Measurements from ENCODE around the gene ANKDD1A.
A peak's percentile ranks its signal among the peaks of the same experiment; 100 is the strongest.

The ANKDD1A gene

GRCh38 chr15:64923546-64923945 is 11.8 kb downstream of the ANKDD1A start:
- no peak for DNase-seq (ENCODE audit: low read depth)

DNA sequence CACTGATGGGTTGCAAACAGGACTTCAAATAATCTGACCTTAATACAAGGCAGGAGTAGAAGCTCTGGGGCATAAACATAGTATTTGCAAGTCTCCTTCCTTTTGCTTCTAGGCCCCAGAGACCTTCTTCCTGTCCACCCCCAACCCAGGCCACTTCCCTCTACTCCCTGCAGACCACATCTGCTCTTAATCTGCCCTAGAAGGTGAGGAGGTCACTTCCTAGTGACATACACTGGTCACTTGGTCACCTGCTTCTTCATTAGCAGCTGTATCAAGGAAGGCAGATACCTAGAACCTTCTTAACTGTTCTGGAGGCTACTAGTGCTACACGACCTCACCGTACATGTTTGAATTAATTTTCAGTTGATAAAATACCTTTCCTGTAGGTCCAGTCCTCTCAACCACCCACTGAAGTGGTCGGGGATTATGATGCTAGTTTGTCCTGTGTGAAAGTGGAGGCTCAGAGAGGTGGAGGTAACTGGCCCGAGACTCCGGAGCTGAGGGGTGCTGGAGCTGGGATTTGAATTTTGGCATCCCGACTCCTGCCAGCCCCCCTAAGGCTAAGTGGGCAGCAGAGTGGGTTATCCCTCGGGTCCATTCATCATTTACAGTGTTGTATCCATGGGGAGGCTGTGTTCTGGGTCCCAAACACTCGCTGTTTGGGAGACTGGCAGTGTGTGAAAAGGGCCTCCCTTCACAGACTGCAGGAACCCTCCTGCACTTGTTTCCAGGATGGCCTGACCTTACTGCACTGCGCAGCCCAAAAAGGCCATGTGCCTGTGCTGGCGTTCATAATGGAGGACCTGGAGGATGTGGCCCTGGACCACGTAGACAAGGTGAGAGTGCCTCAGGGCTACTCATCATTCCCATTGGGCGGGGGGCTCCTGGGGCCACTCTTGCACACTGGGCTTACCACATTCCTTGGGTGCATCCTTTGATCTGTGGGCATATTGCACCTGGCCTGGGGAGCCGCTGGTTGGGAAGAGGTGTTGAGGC is 13.9 kb downstream of the ANKDD1A start:
- no peak for DNase-seq (ENCODE audit: low read depth)

GRCh38 chr15:64926661-64927060 is 15.0 kb downstream of the ANKDD1A start:
- no peak for DNase-seq (ENCODE audit: low read depth)

GRCh38 chr15:64928626-64929220 is 17.0 kb downstream of the ANKDD1A start:
- DNase-seq (ENCODE audit: low read depth) = no peak

GRCh38 chr15:64930019-64930652 is 18.4 kb downstream of the ANKDD1A start:
- DNase-seq (ENCODE audit: low read depth) = no peak

DNA sequence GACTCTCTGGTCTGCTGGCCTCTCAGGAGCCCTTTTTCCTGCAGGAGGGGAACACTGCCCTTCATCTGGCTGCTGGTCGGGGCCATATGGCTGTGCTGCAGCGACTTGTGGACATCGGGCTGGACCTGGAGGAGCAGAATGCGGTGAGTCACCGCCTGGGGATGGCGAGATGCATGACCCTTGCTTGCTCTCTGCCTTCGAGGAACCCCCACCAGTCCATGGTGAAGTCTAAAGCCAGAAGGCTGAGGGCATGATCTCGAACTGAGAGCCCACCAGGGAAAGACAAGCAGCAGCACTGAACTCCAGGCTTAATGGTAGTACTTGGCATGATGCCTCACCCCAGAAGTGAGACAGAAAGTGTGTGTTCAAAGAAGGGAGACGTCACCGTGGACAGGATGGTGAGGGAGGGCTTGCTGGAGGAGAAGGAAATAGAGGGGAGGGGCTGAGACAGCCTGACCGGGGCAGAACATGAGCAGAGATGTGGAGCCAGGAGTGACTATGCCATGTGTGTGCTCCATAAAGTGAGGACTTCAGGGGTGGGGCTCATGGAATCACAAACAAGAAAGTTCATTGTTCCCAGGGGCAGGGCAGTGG is 19.2 kb downstream of the ANKDD1A start:
- DNase-seq (ENCODE audit: low read depth) = peak; percentile 59

DNA sequence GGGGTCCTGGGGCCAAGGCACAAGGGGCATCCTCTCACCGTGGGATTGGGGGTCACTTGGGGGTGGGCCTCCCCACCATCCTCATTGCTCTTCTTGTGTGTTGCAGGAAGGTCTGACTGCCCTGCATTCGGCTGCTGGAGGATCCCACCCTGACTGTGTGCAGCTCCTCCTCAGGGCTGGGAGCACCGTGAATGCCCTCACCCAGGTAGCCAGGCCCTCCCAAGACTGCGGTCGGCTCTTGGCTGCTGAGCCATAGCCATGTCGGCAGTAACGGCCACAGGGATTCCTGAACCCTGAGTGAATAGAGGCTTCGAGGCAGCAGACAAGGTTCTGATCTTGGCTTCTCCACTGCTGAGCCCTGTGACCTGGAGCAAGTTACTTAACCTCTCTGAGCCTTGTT is 19.7 kb downstream of the ANKDD1A start:
- no peak for DNase-seq (ENCODE audit: low read depth)

GRCh38 chr15:64934023-64934422 is 22.3 kb downstream of the ANKDD1A start:
- DNase-seq (ENCODE audit: low read depth) = no peak

DNA sequence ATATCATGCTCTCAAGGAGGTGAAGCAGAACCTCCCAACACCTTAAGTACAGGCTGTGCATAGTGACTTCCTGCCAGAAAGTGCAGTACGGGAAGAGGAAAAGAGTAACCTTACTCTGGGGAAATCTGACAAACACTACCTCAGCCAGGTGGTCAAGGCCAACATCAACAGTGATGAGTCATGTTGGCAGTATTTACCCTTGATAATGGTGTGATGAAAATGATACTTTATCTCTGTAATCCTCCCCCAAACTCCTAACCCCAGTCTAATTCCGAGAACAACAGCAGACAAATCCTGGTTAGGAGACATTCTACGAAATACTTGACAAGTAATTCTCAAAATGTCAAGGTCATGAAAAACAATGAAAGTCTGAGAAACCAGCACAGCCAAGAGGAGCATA is 26.5 kb downstream of the ANKDD1A start:
- DNase-seq (ENCODE audit: low read depth) = no peak

- no peak for DNase-seq (ENCODE audit: low read depth)
Measured at GRCh38 chr15:64942356-64942755, 30.7 kb downstream of the ANKDD1A start.

- no peak for DNase-seq (ENCODE audit: low read depth)
Measured at GRCh38 chr15:64943512-64944225, 32.0 kb downstream of the ANKDD1A start.

GRCh38 chr15:64944961-64945360 is 33.3 kb downstream of the ANKDD1A start:
- no peak for DNase-seq (ENCODE audit: low read depth)

GRCh38 chr15:64947211-64947610 is 35.5 kb downstream of the ANKDD1A start:
- DNase-seq (ENCODE audit: low read depth) = no peak

DNA sequence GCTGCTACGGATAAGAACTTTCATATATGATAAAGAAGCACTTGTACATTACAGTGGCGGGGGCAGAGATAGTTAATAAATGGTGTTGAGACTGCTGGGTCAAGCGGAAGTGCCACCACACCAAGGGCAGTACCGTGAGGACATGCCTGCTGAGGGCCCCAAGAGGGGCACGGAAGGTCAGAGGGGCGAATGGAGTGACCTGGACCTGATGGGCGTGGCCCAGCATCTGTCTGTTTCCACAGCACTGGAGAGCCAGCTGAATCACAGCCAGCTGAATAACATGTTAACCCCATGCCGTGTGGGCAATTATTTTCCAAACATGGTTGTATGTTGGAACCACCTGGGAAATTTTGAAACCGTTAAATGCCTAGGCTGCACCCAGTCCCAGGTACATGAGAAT is 37.2 kb downstream of the ANKDD1A start:
- DNase-seq (ENCODE audit: low read depth) = no peak

GRCh38 chr15:64949383-64950186 is 37.9 kb downstream of the ANKDD1A start:
- DNase-seq (ENCODE audit: low read depth) = no peak

DNA sequence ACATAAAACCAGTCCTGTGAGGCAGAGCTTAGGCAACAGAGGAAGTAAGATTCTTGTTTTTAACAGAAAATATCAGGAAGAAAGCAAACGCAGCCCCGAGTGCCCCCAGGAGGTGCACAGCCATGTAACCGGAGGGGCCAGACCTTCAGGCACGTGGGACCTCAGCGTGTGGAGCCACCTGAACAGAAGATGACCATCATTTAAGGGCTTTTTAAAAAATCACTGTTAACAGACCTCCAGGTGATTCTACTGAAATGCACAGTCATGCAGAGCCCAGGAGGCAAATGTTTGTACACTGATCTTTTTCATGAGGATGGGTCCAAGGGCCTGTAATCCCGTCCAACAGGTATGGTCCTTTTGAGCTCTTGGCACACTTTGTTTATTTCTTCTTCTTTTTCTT is 39.2 kb downstream of the ANKDD1A start:
- no peak for DNase-seq (ENCODE audit: low read depth)

- no peak for DNase-seq (ENCODE audit: low read depth)
Measured at GRCh38 chr15:64951777-64952418, 40.2 kb downstream of the ANKDD1A start.

GRCh38 chr15:64954395-64954794 is 42.7 kb downstream of the ANKDD1A start:
- no peak for DNase-seq (ENCODE audit: low read depth)

DNA sequence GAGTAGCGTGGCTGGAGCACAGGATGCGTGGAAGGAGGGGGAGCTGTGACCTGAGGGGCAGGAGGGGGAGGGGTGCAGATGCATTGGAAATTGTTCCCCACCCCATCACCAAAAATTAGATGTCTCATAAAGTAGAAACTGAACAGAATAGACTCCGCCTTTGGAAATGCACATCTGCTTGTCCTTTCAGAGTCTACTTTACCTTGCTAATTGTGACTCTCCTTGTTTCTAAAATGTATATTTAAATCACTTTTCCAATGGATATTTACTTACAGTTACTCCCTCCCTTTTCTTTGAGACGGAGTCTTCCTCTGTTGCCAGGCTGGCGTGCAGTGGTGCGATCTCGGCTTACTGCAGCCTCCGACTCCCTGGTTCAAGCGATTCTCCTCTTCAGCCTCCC is 47.4 kb downstream of the ANKDD1A start:
- no peak for DNase-seq (ENCODE audit: low read depth)

GRCh38 chr15:64960153-64960552 is 48.5 kb downstream of the ANKDD1A start:
- DNase-seq (ENCODE audit: low read depth) = no peak

- DNase-seq (ENCODE audit: low read depth) = no peak
Measured at GRCh38 chr15:64961013-64961412, 49.3 kb downstream of the ANKDD1A start.

Measured in ELR (cell line).